C4-2B (cell line): ENCODE data around the gene RCAN1.

ENCODE experiments used
- CTCF ChIP-seq: fragments of 450-650 bp; conservative IDR thresholded peaks from 2 replicates; pipeline ENCODE4 v1.5.1; 2017; ENCODE audit warnings: mild to moderate bottlenecking
- ZFX ChIP-seq: fragments of 450-650 bp; IDR thresholded peaks from 2 replicates; pipeline ENCODE4 v1.6.1; 2017

GRCh38 chr21:34603710-34604057 lies 11.2 kb downstream of the RCAN1 start:
- no peak for TF ChIP-seq CTCF
- TF ChIP-seq ZFX: no peak
